Transverse colon (tissue), 3 donors: ENCODE measurements around the gene MKLN1.

Experiments
- POLR2A ChIP-seq: fragments of 450-650 bp; IDR thresholded peaks from one replicate; pipeline ENCODE4 v1.6.1; 2016; ENCODE audit warnings: antibody characterized with exemption, mild to moderate bottlenecking, moderate library complexity
- TF ChIP-seq, protein P1 (sequence below), 5 experiments: fragments of 200-600 bp in 3 of 5; fragments of 450-650 bp in 2 of 5; sonication (generic) in 3 of 5; IDR thresholded peaks; 1 replicate in 2 of 5; 2 replicates in 3 of 5; pipeline ENCODE4 v1.5.1; 2016 to 2017; ENCODE audit warnings: antibody characterized with exemption in 5 of 5, inconsistent platforms in 3 of 5, mild to moderate bottlenecking in 2 of 5, moderate library complexity in 1 of 5

DNA sequence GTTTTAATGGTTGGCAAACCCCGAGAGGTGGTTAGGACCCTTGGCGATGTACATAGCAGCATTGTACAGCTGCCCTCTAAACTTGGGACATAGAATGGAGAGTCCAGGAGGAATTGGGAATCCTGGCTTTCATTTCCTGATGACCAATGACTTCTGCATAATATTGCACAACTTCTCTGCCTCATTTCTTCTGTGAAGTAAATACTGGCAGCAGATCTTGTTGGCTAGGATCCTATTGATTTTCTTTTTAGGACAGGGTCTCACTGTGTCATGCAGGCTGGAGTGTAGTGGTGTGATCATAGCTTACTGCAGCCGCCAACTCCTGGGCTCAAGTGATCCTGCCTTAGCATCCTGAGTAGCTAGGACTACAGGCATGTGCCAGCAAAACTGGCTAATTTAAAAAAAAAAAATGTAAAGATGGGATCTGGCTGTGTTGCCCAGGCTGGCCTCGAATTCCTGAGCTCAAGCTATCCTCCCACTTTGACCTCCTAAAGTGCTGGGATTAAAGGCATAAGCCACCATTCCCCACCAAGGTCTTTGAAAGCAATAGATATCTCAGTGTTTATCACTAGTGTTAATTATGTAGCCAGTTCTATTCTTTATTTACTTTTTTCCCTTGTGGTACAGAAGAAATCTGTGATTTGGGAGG, 170.7 kb downstream of the MKLN1 start:
- TF ChIP-seq, protein P1, sequence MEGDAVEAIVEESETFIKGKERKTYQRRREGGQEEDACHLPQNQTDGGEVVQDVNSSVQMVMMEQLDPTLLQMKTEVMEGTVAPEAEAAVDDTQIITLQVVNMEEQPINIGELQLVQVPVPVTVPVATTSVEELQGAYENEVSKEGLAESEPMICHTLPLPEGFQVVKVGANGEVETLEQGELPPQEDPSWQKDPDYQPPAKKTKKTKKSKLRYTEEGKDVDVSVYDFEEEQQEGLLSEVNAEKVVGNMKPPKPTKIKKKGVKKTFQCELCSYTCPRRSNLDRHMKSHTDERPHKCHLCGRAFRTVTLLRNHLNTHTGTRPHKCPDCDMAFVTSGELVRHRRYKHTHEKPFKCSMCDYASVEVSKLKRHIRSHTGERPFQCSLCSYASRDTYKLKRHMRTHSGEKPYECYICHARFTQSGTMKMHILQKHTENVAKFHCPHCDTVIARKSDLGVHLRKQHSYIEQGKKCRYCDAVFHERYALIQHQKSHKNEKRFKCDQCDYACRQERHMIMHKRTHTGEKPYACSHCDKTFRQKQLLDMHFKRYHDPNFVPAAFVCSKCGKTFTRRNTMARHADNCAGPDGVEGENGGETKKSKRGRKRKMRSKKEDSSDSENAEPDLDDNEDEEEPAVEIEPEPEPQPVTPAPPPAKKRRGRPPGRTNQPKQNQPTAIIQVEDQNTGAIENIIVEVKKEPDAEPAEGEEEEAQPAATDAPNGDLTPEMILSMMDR (IDR thresholded peaks at IDR 0.05): no peak
- TF ChIP-seq POLR2A: no peak
